Spleen (tissue), 11 donors: ENCODE measurements around the gene KDM2A. TPM values are rescaled to one million over a fixed set of nuclear protein-coding genes. Genes with fewer than 3 reads are reported as not detected.

ENCODE experiments used
- DNase-seq: peaks from one replicate; pipeline ENCODE4 v3.0.0-alpha.2; 2020
- H3K27ac ChIP-seq, 8 donors: fragments of 200-600 bp; sonication (generic) in 7 of 8; 1 replicate in 4 of 8; 2 replicates in 4 of 8; pipeline versions ENCODE4 v1.5.0 to v1.8.0; 2016 to 2021; ENCODE audit warnings: inconsistent platforms in 4 of 8, mild to moderate bottlenecking in 4 of 8, moderate library complexity in 1 of 8
- H3K27me3 ChIP-seq, 7 donors: fragments of 200-600 bp; sonication (generic) in 6 of 7; replicated peaks in 1 of 7; 1 replicate in 4 of 7; 2 replicates in 3 of 7; pipeline versions ENCODE4 v1.5.0 to v1.8.0; 2016 to 2021; ENCODE audit warnings: inconsistent platforms in 3 of 7, mild to moderate bottlenecking in 1 of 7
- H3K36me3 ChIP-seq, 6 donors: fragments of 200-600 bp; sonication (generic) in 5 of 6; 1 replicate in 4 of 6; 2 replicates in 2 of 6; pipeline versions ENCODE4 v1.5.0 to v1.8.0; 2016 to 2021; ENCODE audit warnings: inconsistent platforms in 2 of 6
- H3K4me1 ChIP-seq, 6 donors: fragments of 200-600 bp; sonication (generic) in 5 of 6; 1 replicate in 3 of 6; 2 replicates in 3 of 6; pipeline versions ENCODE4 v1.5.0 to v1.8.0; 2016 to 2021; ENCODE audit warnings: inconsistent platforms in 3 of 6
- H3K4me3 ChIP-seq, 8 donors: fragments of 200-600 bp; sonication (generic) in 7 of 8; 1 replicate in 4 of 8; 2 replicates in 4 of 8; pipeline versions ENCODE4 v1.5.0 to v1.8.0; 2016 to 2021; ENCODE audit warnings: inconsistent platforms in 4 of 8, mild to moderate bottlenecking in 4 of 8, moderate library complexity in 2 of 8
- H3K9me3 ChIP-seq, 8 donors: fragments of 200-600 bp; sonication (generic) in 7 of 8; 1 replicate in 4 of 8; 2 replicates in 4 of 8; pipeline versions ENCODE4 v1.5.0 to v1.8.0; 2016 to 2021; ENCODE audit warnings: inconsistent platforms in 4 of 8
- CTCF ChIP-seq, 11 experiments: fragments of 200-600 bp in 7 of 11; fragments of 450-650 bp in 4 of 11; sonication (generic) in 4 of 11; IDR thresholded peaks in 8 of 11; conservative IDR thresholded peaks in 3 of 11; 1 replicate in 7 of 11; 2 replicates in 4 of 11; pipeline versions ENCODE4 v1.4.0 to v1.8.0; 2016 to 2021; ENCODE audit warnings: antibody characterized with exemption in 11 of 11, inconsistent platforms in 4 of 11, mild to moderate bottlenecking in 1 of 11
- POLR2A ChIP-seq, 3 donors: fragments of 450-650 bp; IDR thresholded peaks; one replicate each; pipeline ENCODE4 v1.5.1; 2017; ENCODE audit warnings: antibody characterized with exemption in 3 of 3, mild to moderate bottlenecking in 1 of 3
- POLR2AphosphoS5 ChIP-seq, 3 donors: sonication (generic); formaldehyde crosslinking; IDR thresholded peaks; one replicate each; pipeline ENCODE4 v1.5.1; 2017; ENCODE audit warnings: antibody characterized with exemption in 3 of 3
- WGBS, 5 donors: extraction: QIAGEN DNeasy Blood & Tissue Kit in 3 of 5; methylation state at CpG; one replicate each; pipeline versions ENCODE4 v1.1.5 to v1.1.7; 2013 to 2018; 5-methylcytosine and 5-hydroxymethylcytosine counted together
- intact Hi-C: fragments of 100-400 bp; cut with DNase I; formaldehyde crosslinking; loops from one replicate; pipeline ENCODE4 v1.15.0; 2023; ENCODE audit warnings: low total_unique reads
- polyA plus RNA-seq, 3 donors: library from polyadenylated mRNA; stranded (reverse); fragments of 200-250 nt; gene quantifications; one replicate each; pipeline ENCODE4 v1.2.1, GENCODE V29; 2013
- total RNA-seq, 7 donors: library from RNA; depleted of rRNA in 3 of 7; stranded (reverse); fragments of >200 nt in 3 of 7; fragmentation: NEBNext Ultra II Directional in 4 of 7; extraction: Animal tissue kit (Norgen Biotek cat#: 25700) in 4 of 7; gene quantifications; one replicate each; pipeline versions ENCODE4 v1.1.0 to v1.2.1, GENCODE V29; 2016 to 2021
- donor health status: healthy with polysubstance abuse.
- donor health status: DM: no; HTN: no; CAD: no; lungs with moderate emphysema.
- donor health status: DM: no; HTN: no; CAD: no.
- donor health status: Bipolar disorder and iron deficiency.
- donor health status: healthy.
- donor health status: DM: no; HTN: no; CAD: no.
- donor health status: DM: yes; HTN: yes; CAD: no.

KDM2A gene
- total and polyA plus RNA-seq, 10 donors = 18.5 to 149 (median 125) TPM

GRCh38 chr11:67271541-67272284, 152.7 kb downstream of the KDM2A start:
- Histone ChIP-seq H3K4me3 (peak overlapping the region in 7 of 8 donors; percentile 4 to 100 (median 95)), H3K9me3 (no peaks in the 10 kb centered on the region), H3K4me1 (peaks cover 92 to 98% (median 94%) of the 10 kb centered on the region in 6 donors), H3K27me3 (no peaks in the 10 kb centered on the region), H3K36me3 (peaks cover 0 to 85% (median 9%) of the 10 kb centered on the region in 6 donors), H3K27ac (peak overlapping the region; percentile 89 to 100 (median 97))
- TF ChIP-seq CTCF (IDR thresholded peaks at IDR 0.05 in 8 of 11, conservative IDR thresholded peaks at IDR 0.05 in 3 of 11) = no peak
- TF ChIP-seq POLR2AphosphoS5 (IDR thresholded peaks at IDR 0.05) = peak in 2 of 3 donors; percentile 74 to 81
- no peak for TF ChIP-seq POLR2A (IDR thresholded peaks at IDR 0.05)
- intact Hi-C loops = no loop called here
- WGBS, 5 donors = 0 to 14% (median 9%) methylated on average over 11 to 19 of the region's 19 CpGs
- DNase-seq = peak; percentile 88

- peak overlapping the region in 6 of 8 donors; percentile 14 to 100 (median 95) for H3K4me3 ChIP-seq
- no peaks in the 10 kb centered on the region for H3K9me3 ChIP-seq
- H3K27ac ChIP-seq = peak overlapping the region; percentile 89 to 100 (median 97)
- H3K4me1 ChIP-seq = peaks cover 97 to 100% (median 100%) of the 10 kb centered on the region in 6 donors
- DNase-seq = peak; percentile 82
- peak; percentile 6 to 63 (median 20) for TF ChIP-seq POLR2AphosphoS5 (IDR thresholded peaks at IDR 0.05)
- no peak for TF ChIP-seq CTCF (IDR thresholded peaks at IDR 0.05 in 8 of 11, conservative IDR thresholded peaks at IDR 0.05 in 3 of 11)
- intact Hi-C loops = no loop called here
- H3K27me3 ChIP-seq = no peaks in the 10 kb centered on the region
- WGBS, 5 donors = 29 to 46% (median 31%) methylated on average over 19 to 23 of the region's 23 CpGs
- H3K36me3 ChIP-seq = peaks cover 0 to 88% (median 9%) of the 10 kb centered on the region in 6 donors
These were observed 153.5 kb downstream of the KDM2A start for GRCh38 chr11:67272327-67273259.

GRCh38 chr11:67273260-67273990, 154.4 kb downstream of the KDM2A start:
- peak in 1 of 3 donors; percentile 32 for TF ChIP-seq POLR2AphosphoS5 (IDR thresholded peaks at IDR 0.05)
- TF ChIP-seq POLR2A (IDR thresholded peaks at IDR 0.05) = no peak
- peak in 1 of 11 experiments; percentile 15 for TF ChIP-seq CTCF (IDR thresholded peaks at IDR 0.05 in 8 of 11, conservative IDR thresholded peaks at IDR 0.05 in 3 of 11)
- Histone ChIP-seq H3K27me3 (no peaks in the 10 kb centered on the region), H3K4me3 (peak overlapping the region in 5 of 8 donors; percentile 14 to 97 (median 17)), H3K4me1 (peaks cover 97 to 100% (median 100%) of the 10 kb centered on the region in 6 donors), H3K27ac (peak overlapping the region; percentile 89 to 100 (median 97)), H3K36me3 (peaks cover 0 to 88% (median 7%) of the 10 kb centered on the region in 6 donors), H3K9me3 (no peaks in the 10 kb centered on the region)
- WGBS, 5 donors = 14 to 35% (median 26%) methylated on average over 9 to 14 of the region's 14 CpGs
- intact Hi-C loops = no loop called here
- peak; percentile 81 for DNase-seq
